ENCODE measurements around the gene RGS14. TPM values are rescaled to one million over a fixed set of nuclear protein-coding genes. Genes with fewer than 3 reads are reported as not detected.
"Not testable (repeated sequence)": the region's sequence is repeated elsewhere in the genome, so short reads cannot be mapped to it uniquely, and the experiment has no call there.

The RGS14 gene
- total RNA-seq, 1 donor from 2014 or later, result 46.3 TPM

DNA sequence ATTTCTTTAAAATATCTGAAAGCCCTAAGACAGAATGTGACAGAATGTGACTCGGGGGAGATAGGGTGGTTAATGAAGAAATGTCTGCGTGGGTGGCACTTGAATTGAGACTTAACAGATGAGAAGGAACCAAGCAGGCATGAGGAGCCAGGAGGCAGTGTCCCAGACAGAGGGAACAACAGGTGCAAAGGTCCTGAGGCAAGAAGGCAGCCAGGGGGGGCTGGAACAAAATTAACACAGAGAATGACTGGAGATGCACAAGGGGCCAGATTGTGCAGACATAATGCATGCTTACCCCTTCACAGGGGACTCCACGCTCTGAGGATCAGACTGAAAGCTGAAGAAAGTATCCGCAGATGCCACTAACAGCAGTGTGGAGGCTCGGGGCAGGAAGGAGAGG lies 8.0 kb upstream of the RGS14 start:
- DNase-seq (ENCODE audit: low spot score), result no peak

DNA sequence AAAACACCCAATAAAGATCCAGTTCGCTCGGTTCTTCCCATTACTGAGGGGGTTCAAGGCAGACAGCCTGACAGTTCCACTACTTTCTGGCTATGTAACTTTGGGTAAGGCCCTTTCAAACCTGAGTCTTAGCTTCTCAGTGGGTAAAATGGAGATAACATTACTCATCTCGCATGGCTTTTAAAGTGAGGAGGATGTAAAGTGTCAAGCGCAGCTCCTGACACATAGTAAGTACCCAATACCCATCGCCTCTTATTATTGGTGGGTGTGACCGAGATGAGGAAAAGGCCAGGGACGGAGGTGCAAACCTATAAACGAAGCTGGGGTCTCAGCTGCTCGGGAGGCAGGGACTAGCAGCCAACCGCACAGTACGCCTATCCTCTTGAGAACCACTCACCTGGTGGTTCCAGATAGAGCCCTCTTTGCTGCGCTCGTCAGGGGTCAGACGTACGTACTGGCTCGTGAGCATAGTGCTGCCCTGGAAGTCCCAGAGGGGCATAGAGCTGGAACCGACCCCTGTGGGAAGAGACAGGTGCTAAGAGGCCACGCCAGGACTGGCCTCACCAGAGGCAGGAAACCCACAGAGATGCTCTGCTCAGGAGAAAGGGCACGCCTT lies 6.8 kb upstream of the RGS14 start:
- no peak for DNase-seq (ENCODE audit: low spot score)

DNA sequence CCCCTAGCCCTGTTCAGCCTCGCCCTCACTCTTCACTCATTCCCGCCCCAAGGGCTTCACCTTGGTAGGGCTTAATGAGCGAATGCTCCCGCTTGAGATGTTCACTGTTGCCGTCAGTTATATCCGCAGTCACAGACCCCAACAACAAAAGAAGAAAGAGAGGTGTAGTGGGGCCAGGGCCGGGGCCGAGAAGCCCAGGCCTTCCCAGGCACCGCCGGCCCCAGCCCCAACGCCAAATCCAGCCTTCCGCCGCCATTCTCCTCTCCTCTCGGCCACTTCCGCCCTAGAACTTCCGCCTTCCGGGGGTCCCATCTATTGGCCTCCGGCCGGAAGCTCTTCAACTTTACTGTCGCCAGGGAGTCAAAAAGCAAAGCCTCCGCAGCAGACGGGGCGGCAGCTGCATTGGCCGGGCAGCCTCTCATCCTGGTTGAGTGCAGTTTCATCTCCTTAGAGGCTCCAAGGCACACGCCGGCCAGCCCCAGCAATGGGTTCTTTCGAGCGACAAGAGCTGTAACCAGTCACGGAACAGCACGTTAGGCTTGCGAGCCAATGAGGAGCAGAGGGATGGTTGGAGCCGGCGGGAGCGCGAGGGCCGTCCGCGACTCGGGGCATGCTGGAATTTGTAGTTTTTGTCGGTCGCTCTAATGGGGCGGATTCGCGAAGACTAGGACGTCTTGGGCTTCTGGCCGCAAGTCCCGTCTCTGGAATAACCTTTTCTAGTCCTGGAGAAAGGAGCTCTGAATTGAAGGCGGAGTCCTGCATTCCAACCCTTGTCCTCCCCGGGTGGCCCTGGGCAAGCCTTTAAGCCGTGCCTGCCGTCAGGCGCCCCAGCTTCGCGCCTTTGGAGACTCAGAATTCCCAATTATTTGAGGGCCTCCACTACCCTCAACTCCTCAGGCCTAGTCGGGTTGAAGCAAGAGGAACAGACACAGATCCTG lies 6.1 kb upstream of the RGS14 start, which contains the start of gene LMAN2:
TSS of gene LMAN2 (minus strand) at position 277 of the 938 bp plus-strand sequence. CDS start at position 256, 21 bp downstream.
- DNase-seq (ENCODE audit: low spot score), result peak; percentile 95

GRCh38 chr5:177353093-177353492 lies 4.6 kb upstream of the RGS14 start:
- DNase-seq (ENCODE audit: low spot score), result no peak

DNA sequence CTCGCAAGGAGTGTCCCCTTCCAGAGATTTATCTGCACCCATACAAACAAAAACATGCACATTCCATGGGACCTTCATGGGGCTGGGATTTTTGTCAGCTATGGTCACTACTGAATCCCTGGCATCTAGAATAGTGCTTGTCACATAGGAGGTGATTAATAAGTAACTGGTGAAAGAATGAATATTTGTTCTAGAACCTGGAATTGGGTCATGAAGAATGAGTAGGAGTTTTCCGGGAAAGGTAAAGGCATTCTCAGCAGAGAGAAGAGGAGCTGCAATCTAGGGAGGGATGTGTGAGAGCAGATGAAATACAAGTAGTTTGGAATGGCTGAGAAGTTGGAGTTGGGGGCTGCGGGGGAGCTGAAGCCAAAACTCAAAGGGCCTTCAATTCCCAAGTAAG lies 3.5 kb upstream of the RGS14 start:
- DNase-seq (ENCODE audit: low spot score), result no peak

DNA sequence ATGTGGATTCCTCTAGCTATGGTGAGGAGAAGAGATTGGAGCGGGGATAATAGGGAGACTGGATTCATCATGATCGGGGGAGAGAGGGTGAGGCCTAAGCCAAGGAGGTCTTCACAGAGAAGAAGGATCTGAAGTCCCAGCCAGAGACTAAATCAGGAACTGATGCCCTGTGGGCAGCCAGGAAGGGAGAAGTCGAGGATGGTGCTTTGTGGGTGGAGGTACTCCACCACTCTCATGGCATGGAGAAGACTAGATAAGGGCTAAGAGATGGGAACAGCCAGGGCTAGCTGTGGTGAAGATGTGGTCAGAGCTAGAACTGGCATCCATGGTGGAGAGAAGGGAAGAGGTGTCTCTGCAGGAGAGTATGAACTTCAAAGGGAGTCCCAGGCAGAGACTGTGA lies 3.0 kb upstream of the RGS14 start:
- no peak for DNase-seq (ENCODE audit: low spot score)

DNA sequence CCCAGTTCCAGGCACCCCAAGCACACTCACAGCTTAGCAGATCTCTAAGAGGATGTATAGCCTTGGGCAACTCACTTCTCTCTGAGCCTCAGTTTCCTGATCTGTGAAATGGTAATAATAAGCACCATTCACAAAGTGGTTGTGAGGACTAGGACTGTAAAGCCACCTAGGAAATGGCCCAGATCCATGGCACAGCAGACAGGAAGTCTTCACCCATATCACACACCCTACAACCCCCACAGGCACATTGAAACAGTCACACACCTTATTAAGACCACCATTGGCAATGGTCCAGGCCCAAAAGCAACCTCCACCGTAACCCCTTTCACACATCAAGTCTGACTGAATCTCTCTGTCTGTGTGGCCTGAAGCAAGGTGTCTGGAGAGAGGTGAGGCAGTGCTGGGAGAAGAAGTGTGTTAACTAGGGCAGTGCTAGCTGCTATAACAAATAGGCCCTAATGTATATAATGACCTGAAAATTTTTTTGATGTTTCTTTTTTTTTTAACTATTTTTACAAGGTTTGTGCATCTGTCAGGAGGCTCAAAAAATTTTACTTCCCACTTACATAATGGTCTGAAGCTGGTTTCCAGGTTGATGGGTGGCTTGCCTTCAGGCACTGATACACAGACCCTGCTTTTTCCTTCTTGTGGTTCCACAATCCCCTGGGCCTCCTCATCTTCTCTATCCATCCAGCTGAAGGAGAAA lies 2.4 kb upstream of the RGS14 start:
- no peak for DNase-seq (ENCODE audit: low spot score)

- no peak for DNase-seq (ENCODE audit: low spot score)
These were observed 1.9 kb upstream of the RGS14 start for GRCh38 chr5:177355868-177356168.

DNA sequence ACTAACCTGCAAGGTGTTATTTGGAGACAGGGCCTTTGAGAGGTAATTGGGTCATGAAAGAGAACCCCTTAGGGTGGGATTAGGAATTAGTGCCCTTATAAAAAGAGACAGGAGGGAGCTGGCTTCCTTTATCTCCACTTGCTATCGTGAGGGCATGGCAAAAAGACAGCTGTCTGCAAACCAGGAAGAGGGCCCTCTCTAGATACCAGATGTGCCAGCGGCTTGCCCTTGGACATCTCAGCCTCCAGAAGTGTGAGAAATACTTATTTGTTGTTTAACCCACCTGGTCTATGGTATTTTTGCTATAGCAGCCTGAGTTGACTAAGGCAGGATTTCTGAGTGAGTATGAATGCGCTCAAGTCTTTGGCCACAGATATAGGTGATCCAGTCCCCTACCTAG lies 978 bp upstream of the RGS14 start:
- DNase-seq (ENCODE audit: low spot score), result no peak

- DNase-seq (ENCODE audit: low spot score), result no peak
These were observed 622 bp upstream of the RGS14 start for GRCh38 chr5:177357146-177357458.

GRCh38 chr5:177358370-177358819 lies 671 bp downstream of the RGS14 start:
- DNase-seq (ENCODE audit: low spot score), result no peak

GRCh38 chr5:177359451-177359851 lies 1.7 kb downstream of the RGS14 start:
- DNase-seq (ENCODE audit: low spot score), result no peak

DNA sequence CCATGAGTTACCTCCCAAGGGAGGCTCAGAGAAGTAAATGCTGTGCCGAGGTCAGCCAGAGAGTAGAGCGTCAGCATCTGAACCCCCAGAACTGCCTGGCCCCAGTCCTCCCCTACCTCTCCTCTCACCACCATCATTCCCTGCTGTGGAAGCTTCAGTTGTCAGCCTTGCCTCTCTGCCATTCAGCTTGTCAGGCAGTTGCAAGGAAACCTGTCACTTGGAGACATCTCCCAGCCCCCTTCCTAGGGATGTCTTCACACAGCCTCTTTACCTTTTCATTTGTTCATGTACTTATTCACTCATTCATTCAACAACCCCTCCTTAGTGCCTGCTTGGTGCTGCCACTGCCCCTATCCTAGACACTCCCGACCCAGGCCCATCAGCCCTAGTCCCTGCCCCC lies 2.1 kb downstream of the RGS14 start:
- DNase-seq (ENCODE audit: low spot score), result no peak

GRCh38 chr5:177360740-177361139 lies 3.0 kb downstream of the RGS14 start:
- not testable (repeated sequence) for DNase-seq (ENCODE audit: low spot score)

- DNase-seq (ENCODE audit: low spot score), result no peak
These were observed 3.9 kb downstream of the RGS14 start for GRCh38 chr5:177361418-177362291.

- no peak for DNase-seq (ENCODE audit: low spot score)
These were observed 4.5 kb downstream of the RGS14 start for GRCh38 chr5:177362292-177362609.

GRCh38 chr5:177362610-177363507 lies 5.1 kb downstream of the RGS14 start:
- peak; percentile 58 for DNase-seq (ENCODE audit: low spot score)

- no peak for DNase-seq (ENCODE audit: low spot score)
These were observed 5.8 kb downstream of the RGS14 start for GRCh38 chr5:177363565-177363964.

DNA sequence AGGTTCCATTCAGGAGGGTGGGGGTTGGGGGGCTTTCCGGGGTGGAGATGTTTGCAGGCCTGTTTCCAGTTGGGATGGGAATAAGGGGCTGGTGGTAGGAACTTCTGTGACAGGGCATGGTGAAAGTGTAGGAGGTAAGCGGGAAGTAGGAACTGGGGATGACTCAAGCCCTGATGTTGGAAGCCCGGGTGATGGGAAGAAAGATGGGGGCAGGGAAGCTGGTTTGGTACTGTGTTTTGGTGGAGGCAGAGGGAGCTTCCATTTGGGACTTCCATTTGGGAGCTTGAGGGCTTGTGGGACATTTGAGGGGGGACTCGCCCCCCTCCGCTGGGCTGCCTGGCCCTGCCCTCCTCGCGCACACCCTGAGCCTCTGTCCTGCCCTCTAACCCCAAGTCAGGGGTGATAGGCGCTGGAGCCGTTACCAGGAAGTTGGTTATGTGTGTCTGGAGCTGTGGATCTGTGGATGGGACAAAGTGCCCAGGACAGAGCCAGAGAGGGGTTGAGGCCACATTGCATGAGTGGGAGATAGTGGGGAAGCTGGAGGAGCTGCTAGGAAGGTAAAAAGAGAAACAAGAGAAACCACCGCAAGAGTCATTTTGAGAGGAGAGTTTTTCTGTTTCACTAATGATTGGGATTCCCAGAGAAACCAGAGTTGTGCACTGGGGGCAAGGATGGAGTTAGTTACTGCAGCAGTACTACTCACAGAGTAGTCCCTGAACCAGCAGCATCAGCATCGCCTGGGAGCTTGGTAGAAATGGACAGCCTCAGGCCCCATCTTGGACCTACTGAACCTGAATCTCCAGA lies 6.6 kb downstream of the RGS14 start:
- no peak for DNase-seq (ENCODE audit: low spot score)

Data from mucosa of gallbladder (tissue), 1 donor.